ENCODE results near the gene PALLD.

The PALLD gene

DNA sequence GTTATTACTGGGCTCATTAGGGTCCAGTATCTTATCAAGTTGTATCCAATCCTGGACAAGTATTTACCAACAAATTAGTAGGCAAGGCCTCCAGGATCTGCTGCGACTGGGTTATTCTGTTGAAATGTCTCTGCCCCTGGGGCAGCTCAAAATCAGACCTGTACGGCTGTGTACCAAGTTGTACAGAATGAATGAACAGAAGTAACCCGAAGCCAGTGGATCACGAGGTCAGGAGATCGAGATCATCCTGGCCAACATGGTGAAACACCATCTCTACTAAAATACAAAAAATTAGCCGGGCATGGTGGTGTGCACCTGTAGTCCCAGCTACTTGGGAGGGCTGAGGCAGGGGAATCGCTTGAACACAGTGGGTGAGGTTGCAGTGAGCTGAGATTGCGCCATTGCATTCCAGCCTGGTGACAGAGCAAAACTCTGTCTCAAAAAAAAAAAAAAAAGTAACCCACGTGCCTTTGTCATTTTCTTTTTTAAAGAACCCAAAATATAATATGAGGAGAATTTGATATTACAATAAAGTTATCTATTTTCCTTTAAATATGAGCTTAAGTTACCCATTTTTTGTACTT lies 385.9 kb downstream of the PALLD start:
- Mint-ChIP-seq H3K27me3 (peaks cover 43% of the 10 kb centered on the region), H3K4me3 (no peak overlapping the region), H3K27ac (no peak overlapping the region), H3K36me3 (ENCODE audit: low read depth) (no peaks in the 10 kb centered on the region), H3K9me3 (no peaks in the 10 kb centered on the region), H3K4me1 (ENCODE audit: low read depth) (peaks cover 8% of the 10 kb centered on the region)
- DNase-seq, result no peak

DNA sequence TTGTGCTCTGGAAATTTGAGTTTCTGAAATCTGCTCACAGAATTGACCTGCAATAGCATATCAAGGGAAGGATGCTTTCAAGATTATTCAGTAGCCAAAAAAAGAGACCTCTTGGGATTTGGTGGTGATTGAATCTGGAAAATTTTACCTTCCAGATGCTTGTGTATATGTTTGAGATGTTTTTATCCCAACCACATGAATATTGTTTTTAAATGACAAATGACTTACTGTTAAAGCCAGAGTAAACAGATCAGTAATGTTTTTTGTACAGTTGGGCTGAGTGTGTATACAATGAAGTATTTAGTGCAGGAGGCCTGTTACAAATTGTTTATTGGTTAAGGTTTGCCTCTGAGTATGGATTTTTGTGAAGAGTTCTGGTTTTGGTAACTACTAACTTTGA lies 386.7 kb downstream of the PALLD start:
- Mint-ChIP-seq H3K4me3 (no peak overlapping the region), H3K27ac (no peak overlapping the region), H3K4me1 (ENCODE audit: low read depth) (peaks cover 4% of the 10 kb centered on the region), H3K36me3 (ENCODE audit: low read depth) (no peaks in the 10 kb centered on the region), H3K9me3 (no peaks in the 10 kb centered on the region), H3K27me3 (peaks cover 38% of the 10 kb centered on the region)
- no peak for DNase-seq

DNA sequence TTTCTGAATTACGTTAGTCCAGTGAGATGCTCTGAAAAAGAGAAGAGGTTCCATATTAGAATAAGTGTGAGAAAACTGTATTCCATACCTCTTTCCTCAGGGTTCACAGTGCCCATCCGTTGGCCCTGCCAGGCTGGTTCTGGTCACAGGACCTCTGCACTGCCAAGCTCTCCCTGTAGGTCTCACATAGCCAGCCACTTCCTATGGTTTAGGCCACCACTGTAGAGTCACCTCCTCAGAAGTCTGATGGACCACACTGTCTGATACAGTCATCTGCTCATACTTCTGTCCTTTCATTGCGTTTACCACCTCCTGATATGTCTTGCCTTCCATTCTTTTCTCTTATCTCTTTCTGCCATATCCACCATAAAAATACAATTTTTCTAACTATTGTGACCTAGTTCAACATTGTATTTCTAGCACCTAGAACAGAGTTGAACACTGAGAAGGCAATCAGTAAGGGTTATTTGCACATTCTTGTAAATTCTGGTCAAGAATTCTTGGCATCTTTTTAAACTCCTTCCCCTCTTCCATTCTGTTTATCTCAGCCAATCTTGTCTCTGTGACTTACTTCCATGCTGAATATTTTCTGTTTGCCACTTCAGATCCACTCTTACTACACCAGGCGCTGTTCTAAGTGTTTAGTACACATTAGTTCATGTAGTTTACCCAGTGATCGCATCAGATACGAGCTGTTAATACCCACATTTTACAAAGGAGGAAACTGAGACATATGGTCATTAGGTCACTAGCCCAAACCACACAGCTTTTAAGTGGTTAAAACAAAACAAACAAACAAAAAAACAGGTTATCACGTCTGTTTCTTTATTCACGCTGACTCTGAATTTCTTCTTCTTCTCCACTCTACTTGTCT lies 387.6 kb downstream of the PALLD start:
- no peak overlapping the region for H3K4me3 Mint-ChIP-seq
- no peaks in the 10 kb centered on the region for H3K4me1 Mint-ChIP-seq (ENCODE audit: low read depth)
- peaks cover 29% of the 10 kb centered on the region for H3K27me3 Mint-ChIP-seq
- no peak overlapping the region for H3K27ac Mint-ChIP-seq
- DNase-seq, result no peak
- H3K9me3 Mint-ChIP-seq, result no peaks in the 10 kb centered on the region
- no peaks in the 10 kb centered on the region for H3K36me3 Mint-ChIP-seq (ENCODE audit: low read depth)

DNA sequence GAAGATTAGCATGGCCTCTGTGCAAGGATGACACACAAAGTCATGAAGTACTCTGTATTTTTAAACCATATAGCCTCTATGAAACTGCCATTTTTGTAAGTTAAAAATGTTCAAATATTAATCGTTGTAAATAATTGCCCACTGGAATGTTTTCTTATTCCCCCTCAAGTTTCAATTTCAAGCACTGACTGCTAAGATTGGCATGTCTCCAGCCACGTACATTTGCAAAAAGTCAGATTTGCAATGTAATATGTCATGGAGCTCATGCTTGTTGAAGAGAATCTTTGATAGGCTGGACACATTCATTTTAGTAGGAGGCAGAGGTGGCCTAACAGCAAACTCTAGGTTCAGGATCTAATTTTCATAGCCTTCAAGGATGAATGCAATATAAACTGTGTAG lies 388.5 kb downstream of the PALLD start:
- no peaks in the 10 kb centered on the region for H3K4me1 Mint-ChIP-seq (ENCODE audit: low read depth)
- no peak for DNase-seq

DNA sequence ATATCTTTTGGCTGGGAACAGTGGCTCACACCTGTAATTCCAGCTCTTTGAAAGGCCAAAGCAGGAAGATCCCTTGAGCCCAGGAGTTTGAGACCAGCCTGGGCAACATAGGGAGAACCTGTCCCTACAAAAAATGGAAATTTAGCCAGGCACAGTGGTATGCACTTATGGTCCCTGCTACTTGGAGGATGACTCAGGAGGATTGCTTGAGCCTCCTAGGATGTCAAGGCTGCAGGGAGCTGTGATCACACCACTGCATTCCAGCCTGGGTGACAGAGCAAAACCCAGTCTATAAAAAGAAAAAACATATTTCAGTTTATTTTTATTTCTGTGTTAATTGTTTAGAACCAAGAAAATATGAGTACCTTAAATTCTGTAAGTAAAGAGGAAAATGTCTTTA lies 389.5 kb downstream of the PALLD start:
- Mint-ChIP-seq H3K27ac (no peak overlapping the region), H3K4me1 (ENCODE audit: low read depth) (no peaks in the 10 kb centered on the region), H3K36me3 (ENCODE audit: low read depth) (no peaks in the 10 kb centered on the region), H3K9me3 (no peaks in the 10 kb centered on the region), H3K4me3 (no peak overlapping the region), H3K27me3 (peaks cover 12% of the 10 kb centered on the region)
- no peak for DNase-seq

More for the DNA sequence above, 388.5 kb downstream of the PALLD start:
- Mint-ChIP-seq H3K4me3 (no peak overlapping the region), H3K9me3 (no peaks in the 10 kb centered on the region), H3K27ac (no peak overlapping the region), H3K27me3 (peaks cover 20% of the 10 kb centered on the region), H3K36me3 (ENCODE audit: low read depth) (no peaks in the 10 kb centered on the region)

DNA sequence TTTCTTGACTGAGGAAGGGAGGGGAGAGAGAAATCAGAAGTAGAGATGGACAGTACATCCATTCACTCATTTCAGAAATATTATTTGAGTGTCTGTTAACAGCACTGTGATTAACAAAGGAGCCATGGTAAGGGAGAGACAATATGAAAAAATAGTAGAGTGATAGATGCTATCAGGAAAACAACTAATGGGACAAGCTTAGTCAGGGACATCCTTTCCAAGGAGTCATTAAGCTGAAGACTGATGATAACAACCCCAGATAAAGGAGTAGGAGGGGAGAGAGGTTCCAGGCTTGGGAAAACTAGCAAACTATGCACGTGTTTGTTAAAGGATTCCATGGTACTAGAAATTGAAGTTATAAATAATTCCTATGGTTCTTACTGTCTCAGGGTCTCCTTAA lies 391.0 kb downstream of the PALLD start:
- Mint-ChIP-seq H3K27me3 (no peaks in the 10 kb centered on the region), H3K4me1 (ENCODE audit: low read depth) (no peaks in the 10 kb centered on the region), H3K36me3 (ENCODE audit: low read depth) (peaks cover 3% of the 10 kb centered on the region), H3K9me3 (no peaks in the 10 kb centered on the region), H3K27ac (no peak overlapping the region), H3K4me3 (no peak overlapping the region)
- DNase-seq, result no peak

DNA sequence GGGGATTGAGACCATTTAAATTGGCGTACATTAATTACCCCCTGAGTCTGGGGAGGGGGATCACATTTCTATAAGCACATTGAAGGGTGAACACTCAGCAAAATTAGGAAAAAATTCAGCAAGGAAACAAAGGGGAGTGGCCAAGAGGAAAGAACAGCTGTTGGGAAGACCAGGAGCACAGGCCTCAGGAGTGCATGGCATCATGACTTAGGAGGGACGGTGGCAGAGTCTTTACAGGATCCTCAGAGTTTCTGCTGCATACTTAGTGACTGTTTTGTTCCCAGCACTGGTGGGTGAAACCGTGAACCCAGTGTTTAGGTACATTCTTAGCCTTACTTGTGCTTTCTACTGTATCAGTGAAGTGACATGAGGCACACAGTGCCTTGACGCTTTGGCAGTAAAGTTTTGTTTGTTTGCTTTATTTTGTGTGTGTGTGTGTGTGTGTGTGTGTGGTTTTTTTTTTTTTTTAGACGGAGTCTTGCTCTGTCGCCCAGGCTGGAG lies 391.9 kb downstream of the PALLD start:
- H3K27ac Mint-ChIP-seq, result no peak overlapping the region
- H3K27me3 Mint-ChIP-seq, result no peaks in the 10 kb centered on the region
- peaks cover 5% of the 10 kb centered on the region for H3K36me3 Mint-ChIP-seq (ENCODE audit: low read depth)
- H3K4me3 Mint-ChIP-seq, result no peak overlapping the region
- no peaks in the 10 kb centered on the region for H3K4me1 Mint-ChIP-seq (ENCODE audit: low read depth)
- no peaks in the 10 kb centered on the region for H3K9me3 Mint-ChIP-seq
- no peak for DNase-seq

DNA sequence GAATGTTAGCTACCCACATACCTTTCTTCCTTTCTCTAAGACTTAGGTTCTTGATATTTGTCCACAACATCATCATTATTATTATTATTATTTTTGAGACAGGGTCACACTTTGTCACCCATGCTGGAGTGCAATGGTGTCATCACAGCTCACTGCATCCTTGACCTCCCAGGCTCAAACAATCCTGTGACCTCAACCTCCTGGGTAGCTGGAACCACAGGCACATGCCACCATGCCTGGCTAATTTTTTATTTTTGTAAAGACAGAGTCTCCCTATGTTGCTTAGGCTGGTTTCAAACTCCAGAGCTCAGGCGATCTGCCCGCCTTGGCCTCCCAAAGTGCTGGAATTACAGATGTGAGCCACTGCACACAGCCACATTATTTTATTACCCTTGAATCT lies 394.2 kb downstream of the PALLD start:
- DNase-seq, result no peak
- Mint-ChIP-seq H3K9me3 (no peaks in the 10 kb centered on the region), H3K36me3 (ENCODE audit: low read depth) (peaks cover 8% of the 10 kb centered on the region), H3K4me1 (ENCODE audit: low read depth) (no peaks in the 10 kb centered on the region), H3K4me3 (no peak overlapping the region), H3K27ac (no peak overlapping the region), H3K27me3 (no peaks in the 10 kb centered on the region)

DNA sequence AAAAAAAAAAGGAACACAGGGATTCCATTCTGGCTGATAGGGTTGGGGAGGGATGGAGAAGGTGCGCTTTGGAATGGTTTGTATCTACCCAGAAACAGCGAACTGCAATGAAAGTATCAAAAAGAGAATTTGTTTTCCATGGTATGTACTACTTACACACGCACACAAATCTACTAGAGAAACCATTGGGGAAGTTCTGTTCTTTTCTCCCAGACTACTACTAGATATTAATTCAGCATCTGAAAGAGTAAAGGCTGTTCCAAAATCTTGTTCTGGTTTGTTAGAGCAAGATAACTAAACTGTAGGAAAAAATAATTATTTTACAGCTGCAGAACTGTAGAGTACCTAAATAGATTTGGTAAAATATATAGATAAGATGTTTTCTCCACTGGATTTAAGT lies 394.8 kb downstream of the PALLD start:
- Mint-ChIP-seq H3K36me3 (ENCODE audit: low read depth) (peaks cover 8% of the 10 kb centered on the region), H3K27ac (no peak overlapping the region), H3K4me1 (ENCODE audit: low read depth) (no peaks in the 10 kb centered on the region), H3K27me3 (no peaks in the 10 kb centered on the region), H3K9me3 (no peaks in the 10 kb centered on the region), H3K4me3 (no peak overlapping the region)
- DNase-seq, result no peak

DNA sequence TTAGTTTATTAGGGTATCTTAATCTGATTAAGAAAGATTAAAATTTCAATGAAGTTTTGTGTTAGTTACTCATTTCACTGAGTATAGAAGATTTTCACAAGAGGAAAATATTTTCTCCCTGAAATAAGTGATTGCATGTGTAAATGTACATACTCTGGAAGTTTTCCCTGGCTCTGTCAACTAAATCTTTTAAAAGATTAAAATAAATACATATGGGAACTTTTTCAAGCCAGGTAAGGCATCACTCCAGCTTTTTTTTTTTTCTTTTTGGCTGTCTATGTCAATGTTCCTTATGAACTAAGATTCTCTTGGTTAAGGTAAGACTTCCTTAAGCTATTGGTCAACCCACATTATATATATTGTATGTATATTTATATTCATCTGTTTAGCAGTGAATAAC lies 395.6 kb downstream of the PALLD start:
- Mint-ChIP-seq H3K4me3 (no peak overlapping the region), H3K27me3 (no peaks in the 10 kb centered on the region), H3K9me3 (no peaks in the 10 kb centered on the region), H3K36me3 (ENCODE audit: low read depth) (peaks cover 8% of the 10 kb centered on the region), H3K4me1 (ENCODE audit: low read depth) (no peaks in the 10 kb centered on the region), H3K27ac (no peak overlapping the region)
- no peak for DNase-seq

DNA sequence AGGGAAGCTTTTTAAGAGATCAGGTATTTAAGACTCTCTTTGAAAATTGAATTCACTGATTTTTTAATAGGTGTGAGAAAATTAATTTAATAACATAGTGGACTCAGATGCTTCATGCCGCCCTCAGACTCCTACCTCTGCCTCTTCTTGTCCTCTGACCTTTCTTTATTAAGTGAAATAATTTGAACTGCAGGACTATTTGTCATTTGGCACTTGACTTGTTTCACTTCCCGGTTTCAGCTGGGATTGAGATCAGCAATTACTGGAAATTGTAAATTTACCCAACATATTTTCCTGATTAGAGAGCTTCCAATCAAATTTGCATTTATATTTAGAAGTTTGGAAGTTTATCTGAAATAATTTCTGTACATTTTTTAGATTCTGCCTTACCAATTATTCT lies 396.4 kb downstream of the PALLD start:
- Mint-ChIP-seq H3K36me3 (ENCODE audit: low read depth) (peaks cover 8% of the 10 kb centered on the region), H3K9me3 (no peaks in the 10 kb centered on the region), H3K4me1 (ENCODE audit: low read depth) (no peaks in the 10 kb centered on the region), H3K27me3 (no peaks in the 10 kb centered on the region), H3K4me3 (no peak overlapping the region), H3K27ac (no peak overlapping the region)
- DNase-seq, result no peak

DNA sequence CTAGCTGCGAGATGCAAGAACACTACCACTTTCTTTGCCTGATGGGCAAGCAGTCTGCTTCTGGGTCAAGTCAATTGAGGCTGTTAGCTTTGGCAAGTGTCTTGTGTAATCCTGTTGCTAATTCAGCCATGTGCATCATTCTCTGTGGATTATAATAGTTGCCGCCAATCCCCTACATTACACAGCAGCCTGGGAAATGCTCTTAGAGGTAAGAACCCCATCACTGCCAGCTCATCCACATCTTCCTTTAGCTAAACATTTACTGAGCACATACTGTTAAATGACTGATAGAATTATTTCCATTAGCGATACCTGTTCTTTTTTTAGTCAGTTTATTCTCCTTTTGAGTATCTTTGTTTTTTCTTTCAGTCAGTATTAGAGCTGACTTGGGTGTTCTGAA lies 397.0 kb downstream of the PALLD start:
- no peak overlapping the region for H3K4me3 Mint-ChIP-seq
- no peak for DNase-seq
- no peak overlapping the region for H3K27ac Mint-ChIP-seq
- no peaks in the 10 kb centered on the region for H3K9me3 Mint-ChIP-seq
- no peaks in the 10 kb centered on the region for H3K27me3 Mint-ChIP-seq
- no peaks in the 10 kb centered on the region for H3K4me1 Mint-ChIP-seq (ENCODE audit: low read depth)
- H3K36me3 Mint-ChIP-seq (ENCODE audit: low read depth), result peaks cover 8% of the 10 kb centered on the region

DNA sequence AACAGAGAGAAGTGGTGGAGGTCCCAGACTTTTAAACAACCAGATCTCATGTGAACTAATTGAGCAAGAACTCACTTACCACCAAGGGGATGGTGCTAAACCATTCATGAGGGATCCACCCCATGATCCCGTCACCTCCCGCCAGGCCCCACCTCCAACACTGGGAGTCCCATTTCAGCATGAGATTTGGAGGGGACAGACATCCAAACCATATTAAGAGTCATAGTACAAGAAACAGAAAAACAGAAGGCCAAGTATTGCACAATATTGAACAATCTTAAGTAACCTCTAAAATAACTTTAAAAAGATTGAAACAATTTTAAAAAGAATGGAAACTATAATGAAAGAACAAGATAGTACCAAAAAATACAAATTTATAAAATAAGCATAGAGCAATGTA lies 403.2 kb downstream of the PALLD start:
- H3K27ac Mint-ChIP-seq, result no peak overlapping the region
- no peaks in the 10 kb centered on the region for H3K36me3 Mint-ChIP-seq (ENCODE audit: low read depth)
- DNase-seq, result no peak
- no peak overlapping the region for H3K4me3 Mint-ChIP-seq
- no peaks in the 10 kb centered on the region for H3K9me3 Mint-ChIP-seq
- H3K4me1 Mint-ChIP-seq (ENCODE audit: low read depth), result no peaks in the 10 kb centered on the region
- no peaks in the 10 kb centered on the region for H3K27me3 Mint-ChIP-seq

DNA sequence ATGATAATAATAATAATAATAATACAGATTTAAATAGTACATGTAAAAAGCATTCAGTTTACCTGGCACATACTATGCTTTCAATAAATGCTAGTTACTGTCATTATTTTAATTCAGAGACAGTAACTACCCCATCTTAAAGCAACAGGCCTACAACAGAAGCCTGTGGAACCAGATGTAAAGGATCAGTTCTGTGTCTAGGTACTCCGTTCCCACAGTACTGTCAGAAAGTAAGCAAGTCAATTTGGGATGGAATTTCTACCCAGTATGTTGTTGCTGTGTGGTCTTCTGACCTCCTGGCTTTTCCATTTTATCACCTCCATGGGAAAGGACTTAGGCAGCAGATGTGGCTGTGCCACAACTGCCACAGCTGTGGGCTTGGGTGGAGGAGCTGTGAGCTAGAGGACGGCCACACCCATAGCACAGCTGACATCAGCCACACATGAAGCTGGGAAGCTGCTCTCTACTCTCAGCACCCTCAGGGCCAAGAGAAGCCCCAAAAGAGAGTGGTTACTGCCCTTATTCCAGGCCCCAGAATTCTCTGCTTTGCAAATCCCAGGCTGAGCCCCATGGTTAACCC lies 410.4 kb downstream of the PALLD start:
- H3K36me3 Mint-ChIP-seq (ENCODE audit: low read depth), result no peaks in the 10 kb centered on the region
- H3K27ac Mint-ChIP-seq, result no peak overlapping the region
- no peaks in the 10 kb centered on the region for H3K9me3 Mint-ChIP-seq
- H3K4me3 Mint-ChIP-seq, result no peak overlapping the region
- no peaks in the 10 kb centered on the region for H3K27me3 Mint-ChIP-seq
- DNase-seq, result no peak
- no peaks in the 10 kb centered on the region for H3K4me1 Mint-ChIP-seq (ENCODE audit: low read depth)

DNA sequence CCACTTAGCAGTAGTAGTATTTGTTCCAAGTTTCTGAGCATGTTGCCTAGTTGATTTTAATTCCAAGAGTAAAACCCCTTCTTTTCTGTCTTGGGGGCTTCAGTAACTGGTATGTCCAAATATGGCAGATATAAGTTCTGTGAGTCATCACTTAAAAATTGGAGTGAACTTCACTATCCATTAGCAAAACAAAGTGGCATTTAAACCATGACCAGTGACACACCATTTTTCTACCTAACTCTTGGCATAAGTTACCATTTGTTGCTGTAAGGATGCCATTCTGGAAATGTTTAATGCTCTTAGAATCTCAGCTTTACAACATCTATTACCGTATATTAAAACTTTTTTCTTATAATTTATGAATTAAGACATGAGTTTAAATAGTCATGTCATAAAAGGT lies 411.2 kb downstream of the PALLD start:
- Mint-ChIP-seq H3K4me3 (no peak overlapping the region), H3K27me3 (no peaks in the 10 kb centered on the region), H3K36me3 (ENCODE audit: low read depth) (no peaks in the 10 kb centered on the region), H3K9me3 (no peaks in the 10 kb centered on the region), H3K4me1 (ENCODE audit: low read depth) (no peaks in the 10 kb centered on the region), H3K27ac (no peak overlapping the region)
- DNase-seq, result no peak
